Sigmoid colon (tissue), 7 donors: ENCODE measurements around the gene ST6GALNAC4. TPM values are rescaled to one million over a fixed set of nuclear protein-coding genes. Genes with fewer than 3 reads are reported as not detected.

ENCODE experiments used
- DNase-seq: peaks from one replicate; pipeline ENCODE4 v3.0.0-alpha.2; 2019
- H3K27ac ChIP-seq, 4 donors: fragments of 200-600 bp; sonication (generic); one replicate each; pipeline ENCODE4 v1.5.1; 2016 to 2019; ENCODE audit warnings: mild to moderate bottlenecking in 1 of 4
- H3K27me3 ChIP-seq, 3 donors: fragments of 200-600 bp; sonication (generic); one replicate each; pipeline ENCODE4 v1.5.1; 2019; ENCODE audit warnings: mild to moderate bottlenecking in 1 of 3
- H3K36me3 ChIP-seq, 4 donors: fragments of 200-600 bp; sonication (generic); one replicate each; pipeline ENCODE4 v1.5.1; 2016 to 2019
- H3K4me1 ChIP-seq, 4 donors: fragments of 200-600 bp; sonication (generic); one replicate each; pipeline ENCODE4 v1.5.1; 2017 to 2019
- H3K4me3 ChIP-seq, 4 donors: fragments of 200-600 bp; sonication (generic); one replicate each; pipeline ENCODE4 v1.5.1; 2017 to 2019; ENCODE audit warnings: mild to moderate bottlenecking in 2 of 4, moderate library complexity in 1 of 4
- H3K9me3 ChIP-seq, 4 donors: fragments of 200-600 bp in 3 of 4; sonication (generic) in 3 of 4; one replicate each; pipeline versions ENCODE4 v1.5.1 to v1.6.1; 2013 to 2019
- CTCF ChIP-seq, 4 experiments: fragments of 450-650 bp in 3 of 4; fragments of 200-600 bp in 1 of 4; IDR thresholded peaks; one replicate each; pipeline ENCODE4 v1.5.1; 2016 to 2019; ENCODE audit warnings: antibody characterized with exemption in 4 of 4, mild to moderate bottlenecking in 3 of 4, moderate library complexity in 2 of 4
- EP300 ChIP-seq, 4 donors: sonication (generic); formaldehyde crosslinking; IDR thresholded peaks; one replicate each; pipeline ENCODE4 v1.6.1; 2017; ENCODE audit warnings: antibody characterized with exemption in 4 of 4
- POLR2A ChIP-seq, 2 donors: fragments of 450-650 bp; IDR thresholded peaks; one replicate each; pipeline ENCODE4 v1.6.1; 2016; ENCODE audit warnings: antibody characterized with exemption in 2 of 2, mild to moderate bottlenecking in 2 of 2, moderate library complexity in 2 of 2
- POLR2AphosphoS5 ChIP-seq, 4 donors: sonication (generic); formaldehyde crosslinking; IDR thresholded peaks; one replicate each; pipeline ENCODE4 v1.6.1; 2017; ENCODE audit warnings: antibody characterized with exemption in 4 of 4
- WGBS, 2 donors: extraction: QIAGEN DNeasy Blood & Tissue Kit; methylation state at CpG; one replicate each; pipeline ENCODE4 v1.1.7; 2013; 5-methylcytosine and 5-hydroxymethylcytosine counted together
- intact Hi-C: fragments of 100-400 bp; cut with DNase I; formaldehyde crosslinking; loops from one replicate; pipeline ENCODE4 v1.15.1; 2023
- polyA plus RNA-seq, 3 donors: library from polyadenylated mRNA; stranded (reverse); fragments of 200-250 nt; gene quantifications; one replicate each; pipeline ENCODE4 v1.2.3, GENCODE V29; 2013
- total RNA-seq, 4 donors: library from RNA; depleted of rRNA; stranded (reverse); fragments of >200 nt; gene quantifications; one replicate each; pipeline ENCODE4 v1.1.0, GENCODE V29; 2016
- donor health status: healthy with polysubstance abuse.
- donor health status: Bipolar disorder and iron deficiency.
- donor health status: healthy.

The ST6GALNAC4 gene
- total and polyA plus RNA-seq, 7 donors = 22.8 to 51.1 (median 27.0) TPM

GRCh38 chr9:127874301-127875221 is 42.3 kb downstream of the ST6GALNAC4 start:
- DNase-seq = peak; percentile 69
- 82 to 88% methylated on average over 19 of the region's 19 CpGs for WGBS, 2 donors
- Histone ChIP-seq H3K27ac (peak overlapping the region; percentile 50 to 87 (median 82)), H3K4me3 (peak overlapping the region in 2 of 4 donors; percentile 1 to 2), H3K4me1 (peaks cover 0 to 56% (median 53%) of the 10 kb centered on the region in 4 donors), H3K9me3 (no peaks in the 10 kb centered on the region), H3K36me3 (peaks cover 0 to 28% (median 10%) of the 10 kb centered on the region in 4 donors), H3K27me3 (no peaks in the 10 kb centered on the region)
- TF ChIP-seq CTCF (IDR thresholded peaks at IDR 0.05) (no peak), EP300 (IDR thresholded peaks at IDR 0.05) (no peak), POLR2AphosphoS5 (IDR thresholded peaks at IDR 0.05) (no peak), POLR2A (IDR thresholded peaks at IDR 0.05) (no peak)
- intact Hi-C loops = loop anchor here (2.0 to 5.0 kb wide), 3 partner anchors 43 to 140 kb away; partner anchors contain the start of genes FPGS, ST6GALNAC4 and TOR2A

- Histone ChIP-seq H3K36me3 (peaks cover 0 to 29% (median 13%) of the 10 kb centered on the region in 4 donors), H3K9me3 (no peaks in the 10 kb centered on the region), H3K27me3 (no peaks in the 10 kb centered on the region), H3K4me1 (peaks cover 0 to 56% (median 53%) of the 10 kb centered on the region in 4 donors), H3K4me3 (peak overlapping the region in 2 of 4 donors; percentile 1 to 2), H3K27ac (peak overlapping the region; percentile 50 to 87 (median 82))
- intact Hi-C loops = loop anchor here (2.0 to 5.0 kb wide), 2 partner anchors 72 to 139 kb away; partner anchors contain the start of genes FPGS and TOR2A
- DNase-seq = peak; percentile 94
- TF ChIP-seq POLR2A (IDR thresholded peaks at IDR 0.05) (no peak), EP300 (IDR thresholded peaks at IDR 0.05) (no peak), POLR2AphosphoS5 (IDR thresholded peaks at IDR 0.05) (no peak), CTCF (IDR thresholded peaks at IDR 0.05) (no peak)
- WGBS, 2 donors = 50 to 72% methylated on average over 10 of the region's 10 CpGs
These were observed 43.0 kb downstream of the ST6GALNAC4 start for GRCh38 chr9:127873886-127874285.

- Histone ChIP-seq H3K27me3 (no peaks in the 10 kb centered on the region), H3K4me1 (peaks cover 0 to 53% (median 49%) of the 10 kb centered on the region in 4 donors), H3K9me3 (no peaks in the 10 kb centered on the region), H3K4me3 (no peak overlapping the region), H3K27ac (peak overlapping the region; percentile 50 to 87 (median 82)), H3K36me3 (peaks cover 0 to 35% (median 15%) of the 10 kb centered on the region in 4 donors)
- WGBS, 2 donors = 84 to 85% methylated on average over 19 of the region's 19 CpGs
- TF ChIP-seq CTCF (IDR thresholded peaks at IDR 0.05) (no peak), POLR2AphosphoS5 (IDR thresholded peaks at IDR 0.05) (no peak), EP300 (IDR thresholded peaks at IDR 0.05) (no peak), POLR2A (IDR thresholded peaks at IDR 0.05) (no peak)
- intact Hi-C loops = loop anchor here (5.0 kb wide), 1 partner anchor 71 kb away; the partner anchor contains the start of gene FPGS
- peak; percentile 65 for DNase-seq
These were observed 43.6 kb downstream of the ST6GALNAC4 start for GRCh38 chr9:127873223-127873691.

GRCh38 chr9:127872369-127873222 is 44.2 kb downstream of the ST6GALNAC4 start:
- TF ChIP-seq CTCF (IDR thresholded peaks at IDR 0.05) = no peak
- no peak for TF ChIP-seq EP300 (IDR thresholded peaks at IDR 0.05)
- no peak for TF ChIP-seq POLR2A (IDR thresholded peaks at IDR 0.05)
- no peak for TF ChIP-seq POLR2AphosphoS5 (IDR thresholded peaks at IDR 0.05)
- H3K9me3 ChIP-seq = no peaks in the 10 kb centered on the region
- intact Hi-C loops = loop anchor here (5.0 kb wide), 1 partner anchor 70 kb away; the partner anchor contains the start of gene FPGS
- peaks cover 0 to 41% (median 16%) of the 10 kb centered on the region in 4 donors for H3K36me3 ChIP-seq
- H3K4me3 ChIP-seq = no peak overlapping the region
- WGBS, 2 donors = 93 to 94% methylated on average over 20 of the region's 20 CpGs
- H3K4me1 ChIP-seq = peaks cover 0 to 46% (median 43%) of the 10 kb centered on the region in 4 donors
- peak overlapping the region in 1 of 4 donors; percentile 87 for H3K27ac ChIP-seq
- no peaks in the 10 kb centered on the region for H3K27me3 ChIP-seq
- no peak for DNase-seq
